HEK293T (cell line): Measurements from ENCODE around the gene NLRP9.

Experiments used
- CTCF ChIA-PET: fragments of 350-600 bp; formaldehyde crosslinking; extraction: SDS; loops from one replicate; lab custom pipeline; 2021; ENCODE audit warnings: antibody characterized with exemption, inconsistent platforms; lab: Yijun Ruan, JAX
- POLR2A ChIA-PET: fragments of 350-600 bp; formaldehyde crosslinking; extraction: SDS; loops from one replicate; lab custom pipeline; 2020; ENCODE audit warnings: antibody characterized with exemption, inconsistent platforms; lab: Yijun Ruan, JAX
- DNase-seq: peaks from one replicate; pipeline ENCODE4 v3.0.0; 2012; ENCODE audit warnings: mixed read lengths; ENCODE audit errors: extremely low spot score
- ARNT ChIP-seq: fragments of 450-650 bp; IDR thresholded peaks from 2 replicates; pipeline ENCODE4 v1.6.1; 2017; ENCODE audit warnings: mild to moderate bottlenecking
- BHLHE40 ChIP-seq: fragments of 450-650 bp; IDR thresholded peaks from 2 replicates; pipeline ENCODE4 v1.6.1; 2016; ENCODE audit warnings: mild to moderate bottlenecking, moderate library complexity, borderline replicate concordance
- CTBP1 ChIP-seq: fragments of 450-650 bp; IDR thresholded peaks from 2 replicates; pipeline ENCODE4 v1.6.1; 2016; ENCODE audit warnings: borderline replicate concordance
- ELF4 ChIP-seq: fragments of 450-650 bp; IDR thresholded peaks from 2 replicates; pipeline ENCODE4 v1.6.1; 2017; ENCODE audit warnings: antibody characterized with exemption
- FOXA1 ChIP-seq: fragments of 450-650 bp; IDR thresholded peaks from 2 replicates; pipeline ENCODE4 v1.6.1; 2016; ENCODE audit warnings: mild to moderate bottlenecking
- FOXK2 ChIP-seq: fragments of 450-650 bp; IDR thresholded peaks from 2 replicates; pipeline ENCODE4 v1.6.1; 2016; ENCODE audit warnings: mild to moderate bottlenecking
- FOXM1 ChIP-seq: fragments of 450-650 bp; IDR thresholded peaks from 2 replicates; pipeline ENCODE4 v1.6.1; 2017; ENCODE audit warnings: mild to moderate bottlenecking, borderline replicate concordance
- HDGF ChIP-seq: fragments of 450-650 bp; IDR thresholded peaks from 2 replicates; pipeline ENCODE4 v1.6.1; 2017; ENCODE audit warnings: antibody characterized with exemption, borderline replicate concordance
- L3MBTL2 ChIP-seq: fragments of 450-650 bp; conservative IDR thresholded peaks from 2 replicates; pipeline ENCODE4 v1.6.1; 2016; ENCODE audit warnings: mild to moderate bottlenecking
- LEF1 ChIP-seq: fragments of 450-650 bp; IDR thresholded peaks from 2 replicates; pipeline ENCODE4 v1.6.1; 2017; ENCODE audit warnings: mild to moderate bottlenecking, borderline replicate concordance
- NFRKB ChIP-seq: fragments of 450-650 bp; IDR thresholded peaks from 2 replicates; pipeline ENCODE4 v1.6.1; 2016; ENCODE audit warnings: mild to moderate bottlenecking, moderate library complexity
- SP1 ChIP-seq: fragments of 450-650 bp; IDR thresholded peaks from 2 replicates; pipeline ENCODE4 v1.6.1; 2017
- SUZ12 ChIP-seq: fragments of 450-650 bp; IDR thresholded peaks from 2 replicates; pipeline ENCODE4 v1.6.1; 2016; ENCODE audit warnings: mild to moderate bottlenecking
- TARDBP ChIP-seq: fragments of 450-650 bp; IDR thresholded peaks from 2 replicates; pipeline ENCODE4 v1.6.1; 2016
- ZNF384 ChIP-seq: fragments of 450-650 bp; IDR thresholded peaks from 2 replicates; pipeline ENCODE4 v1.6.1; 2016
- TF ChIP-seq, protein P1 (sequence below): fragments of 450-650 bp; IDR thresholded peaks from 2 replicates; pipeline ENCODE4 v1.6.1; 2016

Gene NLRP9

DNA sequence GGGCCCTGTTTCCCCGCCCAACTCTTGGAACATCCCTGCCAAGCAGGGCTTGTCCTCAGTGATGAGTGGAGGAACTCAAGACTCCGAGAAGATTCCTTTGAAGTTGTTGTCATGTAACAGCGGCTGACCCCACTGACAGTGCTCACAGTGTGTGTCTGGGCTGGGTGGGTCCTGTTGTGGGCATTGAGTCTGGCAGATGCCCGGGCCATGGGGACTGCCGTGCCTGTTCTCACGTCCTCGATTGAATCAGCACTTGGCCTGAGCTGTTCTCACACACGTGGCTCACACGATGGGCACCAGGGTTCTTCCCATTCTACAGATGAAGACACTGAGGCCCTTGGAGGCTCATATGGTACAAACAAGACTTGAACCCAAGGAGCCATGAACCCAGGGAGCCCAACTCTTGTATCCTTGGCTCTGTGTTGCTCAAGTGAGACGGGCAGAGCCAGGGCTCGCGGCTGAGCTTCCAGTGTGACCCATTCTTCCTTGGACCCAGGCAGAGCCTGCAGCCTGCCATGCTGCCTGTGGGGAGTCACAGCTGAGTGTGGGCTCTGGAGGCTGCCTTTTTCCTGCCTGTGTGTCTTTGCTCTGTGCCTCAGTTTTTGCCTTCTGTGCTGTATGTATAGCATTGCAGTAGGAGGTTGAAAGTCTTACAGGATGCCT lies 71.7 kb downstream of the NLRP9 start:
- no peak for DNase-seq
- TF ChIP-seq HDGF, result no peak
- no peak for TF ChIP-seq FOXA1
- no peak for TF ChIP-seq ZNF384
- no peak for TF ChIP-seq L3MBTL2
- ChIA-PET CTCF (interaction anchor here (1.0 kb wide), 1 partner anchor 12 kb away, joined by 3 read pairs; no protein-coding TSS in a partner anchor), POLR2A (no interaction called here)

DNA sequence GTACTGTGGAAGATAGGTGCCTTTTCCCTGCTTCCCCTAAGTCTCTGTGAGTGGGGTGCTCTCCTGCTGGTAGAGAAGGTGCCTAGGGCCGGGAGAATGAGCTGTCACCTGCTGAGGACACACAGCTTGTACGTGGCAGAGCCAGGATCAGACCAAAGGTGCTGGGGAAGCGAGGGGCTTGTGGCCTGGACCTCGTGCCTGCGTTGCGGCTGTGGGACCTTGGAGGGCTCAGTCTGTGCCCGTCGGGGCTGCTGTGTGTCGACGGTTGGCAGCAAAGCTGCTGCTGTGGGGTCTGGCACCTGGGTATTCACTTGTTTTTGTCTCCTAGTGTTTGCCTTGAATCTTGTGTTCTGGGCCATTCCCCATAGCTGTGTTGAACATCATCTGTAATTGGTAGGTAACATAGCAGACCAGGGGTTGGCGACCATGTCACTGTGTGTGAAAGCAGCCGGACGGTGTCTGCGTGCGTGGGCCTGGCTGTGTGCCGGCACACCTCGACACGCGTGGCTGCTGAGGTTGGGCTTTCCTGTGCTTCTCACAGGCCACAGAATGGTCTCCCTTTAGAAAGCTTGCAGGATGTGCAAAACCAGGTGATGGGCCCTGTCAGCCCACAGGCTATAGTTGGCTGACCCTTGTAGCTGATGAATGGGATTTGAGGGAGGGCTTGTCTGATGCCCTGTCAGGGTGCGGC lies 74.2 kb downstream of the NLRP9 start:
- TF ChIP-seq L3MBTL2 (no peak), FOXA1 (no peak), HDGF (no peak), CTBP1 (no peak), SUZ12 (no peak), ZNF384 (no peak), NFRKB (no peak), ELF4 (no peak), LEF1 (no peak)
- TF ChIP-seq, protein P1, sequence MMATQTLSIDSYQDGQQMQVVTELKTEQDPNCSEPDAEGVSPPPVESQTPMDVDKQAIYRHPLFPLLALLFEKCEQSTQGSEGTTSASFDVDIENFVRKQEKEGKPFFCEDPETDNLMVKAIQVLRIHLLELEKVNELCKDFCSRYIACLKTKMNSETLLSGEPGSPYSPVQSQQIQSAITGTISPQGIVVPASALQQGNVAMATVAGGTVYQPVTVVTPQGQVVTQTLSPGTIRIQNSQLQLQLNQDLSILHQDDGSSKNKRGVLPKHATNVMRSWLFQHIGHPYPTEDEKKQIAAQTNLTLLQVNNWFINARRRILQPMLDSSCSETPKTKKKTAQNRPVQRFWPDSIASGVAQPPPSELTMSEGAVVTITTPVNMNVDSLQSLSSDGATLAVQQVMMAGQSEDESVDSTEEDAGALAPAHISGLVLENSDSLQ, result no peak
- CTCF ChIA-PET, result no interaction called here
- POLR2A ChIA-PET, result interaction anchor here (0.9 to 1.0 kb wide), 2 partner anchors 10 to 29 kb away, joined by 4 read pairs; no protein-coding TSS in a partner anchor
- no peak for DNase-seq

DNA sequence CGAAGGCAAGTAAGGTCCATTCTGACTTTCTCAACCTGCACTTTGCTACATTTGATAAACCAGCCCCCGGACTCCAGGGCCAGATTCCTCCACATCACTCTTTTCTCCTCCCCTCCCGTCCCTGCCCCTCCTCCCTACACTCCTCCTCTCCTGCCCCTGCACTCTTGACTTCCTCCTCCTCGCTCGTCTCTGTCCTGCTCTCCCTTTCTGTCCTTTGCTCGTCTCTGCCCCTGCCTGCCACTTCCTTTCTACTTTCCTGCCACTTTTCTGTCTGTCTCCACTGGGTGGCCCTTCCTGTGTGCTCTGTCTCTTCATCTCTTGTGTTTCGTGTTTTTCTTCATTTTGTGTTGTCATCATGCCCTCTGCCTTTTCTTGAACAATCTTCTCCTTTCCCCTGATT lies 76.4 kb downstream of the NLRP9 start:
- TF ChIP-seq ZNF384 (no peak), L3MBTL2 (no peak), ELF4 (no peak), LEF1 (no peak), HDGF (no peak), SUZ12 (no peak), NFRKB (no peak), FOXA1 (no peak), ARNT (no peak)
- TF ChIP-seq, protein P1, result no peak
- DNase-seq, result no peak
- ChIA-PET POLR2A (no interaction called here), CTCF (no interaction called here)

DNA sequence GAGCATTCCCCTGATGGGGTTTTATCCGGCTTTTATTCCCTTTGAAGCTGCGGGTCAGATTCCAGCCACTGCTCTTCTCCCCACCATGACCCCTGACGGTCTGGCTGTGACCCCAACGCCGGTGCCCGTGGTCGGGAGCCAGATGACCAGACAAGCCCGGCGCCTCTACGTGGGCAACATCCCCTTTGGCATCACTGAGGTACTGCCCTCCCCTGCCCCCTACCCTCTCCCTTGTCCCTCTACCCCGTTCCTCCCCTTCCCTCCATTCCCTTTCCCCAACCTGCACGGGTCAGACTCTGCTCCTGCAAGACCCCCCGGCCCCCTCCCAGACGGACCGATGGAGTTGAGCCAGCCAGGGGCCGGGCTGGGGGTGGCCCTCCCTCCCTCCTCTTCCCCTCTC lies 77.2 kb downstream of the NLRP9 start:
- POLR2A ChIA-PET, result no interaction called here
- TF ChIP-seq SP1, result no peak
- TF ChIP-seq FOXM1, result no peak
- TF ChIP-seq L3MBTL2, result no peak
- TF ChIP-seq FOXA1, result no peak
- no peak for TF ChIP-seq BHLHE40
- TF ChIP-seq ZNF384, result no peak
- no peak for TF ChIP-seq TARDBP
- TF ChIP-seq HDGF, result no peak
- TF ChIP-seq ELF4, result no peak
- no peak for TF ChIP-seq SUZ12
- no peak for TF ChIP-seq NFRKB
- TF ChIP-seq, protein P1, result no peak
- no peak for TF ChIP-seq ARNT
- TF ChIP-seq FOXK2, result no peak
- no peak for TF ChIP-seq LEF1
- CTCF ChIA-PET, result interaction anchor here (1.1 kb wide), 1 partner anchor 10 kb away, joined by 4 read pairs; no protein-coding TSS in a partner anchor
- DNase-seq, result no peak

DNA sequence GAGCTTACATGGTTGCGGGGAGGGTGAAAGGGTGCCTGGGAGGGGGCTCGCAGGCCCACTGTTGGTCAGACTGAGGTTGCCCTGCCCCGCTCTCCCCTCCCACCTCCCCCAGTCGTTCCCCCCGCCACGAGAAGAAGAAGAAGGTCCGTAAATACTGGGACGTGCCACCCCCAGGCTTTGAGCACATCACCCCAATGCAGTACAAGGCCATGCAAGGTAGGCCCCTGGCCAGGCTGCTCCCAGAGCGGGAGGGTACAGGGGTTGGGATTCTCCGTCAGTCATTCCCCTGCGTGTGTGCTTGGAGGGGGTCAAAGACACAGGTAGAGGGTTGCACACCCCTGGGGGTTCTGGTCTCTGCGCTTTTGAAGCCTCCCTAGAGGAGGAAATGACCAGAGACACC lies 77.8 kb downstream of the NLRP9 start:
- POLR2A ChIA-PET, result no interaction called here
- no peak for TF ChIP-seq FOXK2
- TF ChIP-seq ZNF384, result no peak
- no peak for TF ChIP-seq LEF1
- no peak for TF ChIP-seq L3MBTL2
- TF ChIP-seq HDGF, result no peak
- no peak for TF ChIP-seq ARNT
- no peak for TF ChIP-seq SP1
- TF ChIP-seq, protein P1, result no peak
- no peak for TF ChIP-seq CTBP1
- no peak for TF ChIP-seq ELF4
- TF ChIP-seq NFRKB, result no peak
- no peak for TF ChIP-seq FOXM1
- TF ChIP-seq FOXA1, result no peak
- no peak for TF ChIP-seq BHLHE40
- CTCF ChIA-PET, result interaction anchor here (1.1 kb wide), 1 partner anchor 11 kb away, joined by 4 read pairs; no protein-coding TSS in a partner anchor
- DNase-seq, result no peak
